Skeletal muscle cell (primary cell): Measurements from ENCODE around the gene PKHD1.

Experiments used
- DNase-seq: peaks from one replicate; pipeline ENCODE4 v3.0.0-alpha.2; 2010; ENCODE audit warnings: low read depth
- H3K4me3 ChIP-seq: 2 replicates; pipeline ENCODE4 v1.5.1; 2011; ENCODE audit warnings: low read depth, mild to moderate bottlenecking, control low read depth, low read length, moderate library complexity

The PKHD1 gene

DNA sequence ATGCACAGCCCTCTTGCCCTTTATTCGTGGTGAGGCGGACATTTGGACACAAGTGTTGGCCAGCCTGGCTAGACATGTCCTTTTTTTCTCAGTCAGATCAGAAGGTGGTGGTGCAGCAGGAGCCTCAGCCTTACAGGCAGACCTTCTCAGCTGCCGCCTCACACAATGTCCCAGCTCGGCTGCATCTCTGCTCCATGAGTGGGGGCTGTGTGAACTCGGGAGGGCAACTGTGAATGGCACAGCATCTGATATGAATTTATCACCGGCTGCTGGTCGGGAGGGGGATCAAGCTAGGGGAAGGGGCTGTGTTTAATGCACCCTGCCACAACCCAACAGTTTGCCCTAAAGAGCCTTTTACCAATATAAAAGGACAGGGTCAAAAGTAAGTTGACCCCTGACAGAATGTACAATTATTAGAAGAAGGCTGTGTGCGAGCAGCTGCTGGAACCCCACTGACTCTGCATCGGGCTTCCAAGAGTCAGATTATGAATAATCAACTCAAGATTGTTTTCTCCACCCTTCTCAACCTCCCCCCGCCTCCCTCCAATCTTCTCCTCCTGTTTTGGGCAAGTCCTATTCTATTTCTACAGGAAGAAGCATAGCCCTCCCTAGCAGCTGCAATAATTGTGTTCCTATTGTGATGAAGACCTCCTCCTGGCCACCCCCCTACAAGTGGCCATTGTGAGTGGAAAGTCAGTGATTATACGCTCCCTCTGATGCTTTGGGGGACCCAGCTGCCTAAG is 245.2 kb downstream of the PKHD1 start:
- DNase-seq = no peak
- no peak overlapping the region for H3K4me3 ChIP-seq

GRCh38 chr6:51841626-51842025 is 245.8 kb downstream of the PKHD1 start:
- DNase-seq = no peak
- no peak overlapping the region for H3K4me3 ChIP-seq

DNA sequence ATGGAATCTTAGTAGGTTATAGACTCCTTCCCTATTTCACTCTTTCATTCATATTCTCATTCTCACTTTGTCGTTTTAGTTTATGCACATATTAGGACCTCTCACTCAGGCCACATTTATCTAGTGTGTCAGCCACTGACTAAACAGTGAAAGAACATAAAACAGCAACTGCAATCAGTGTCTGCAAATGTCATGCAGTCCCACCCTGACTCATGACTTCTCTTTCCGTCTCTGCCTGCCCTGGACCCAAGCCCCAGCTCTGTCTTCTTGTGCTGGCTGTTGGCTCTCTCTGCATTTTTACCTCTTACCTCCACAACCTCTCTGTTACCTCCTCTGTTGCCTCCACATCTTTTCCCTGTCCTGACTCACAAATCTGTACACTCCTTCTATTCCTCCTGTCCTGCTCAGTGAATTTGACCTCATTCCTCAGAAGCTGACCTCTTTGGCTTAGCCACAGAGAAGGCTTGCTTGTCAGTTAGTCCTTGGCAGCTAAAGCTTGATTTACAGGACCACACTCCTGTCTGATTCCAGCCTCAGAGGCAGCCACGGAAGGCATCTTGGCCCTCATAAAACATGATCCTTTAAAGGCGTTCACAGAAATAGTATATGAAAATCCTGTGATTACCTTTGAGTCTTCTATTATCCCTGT is 247.6 kb downstream of the PKHD1 start:
- no peak overlapping the region for H3K4me3 ChIP-seq
- no peak for DNase-seq

- DNase-seq = no peak
- no peak overlapping the region for H3K4me3 ChIP-seq
These were observed 256.7 kb downstream of the PKHD1 start for GRCh38 chr6:51830666-51831065.

GRCh38 chr6:51827580-51827979 is 259.8 kb downstream of the PKHD1 start:
- no peak overlapping the region for H3K4me3 ChIP-seq
- no peak for DNase-seq

GRCh38 chr6:51824940-51825339 is 262.5 kb downstream of the PKHD1 start:
- DNase-seq = no peak
- no peak overlapping the region for H3K4me3 ChIP-seq

DNA sequence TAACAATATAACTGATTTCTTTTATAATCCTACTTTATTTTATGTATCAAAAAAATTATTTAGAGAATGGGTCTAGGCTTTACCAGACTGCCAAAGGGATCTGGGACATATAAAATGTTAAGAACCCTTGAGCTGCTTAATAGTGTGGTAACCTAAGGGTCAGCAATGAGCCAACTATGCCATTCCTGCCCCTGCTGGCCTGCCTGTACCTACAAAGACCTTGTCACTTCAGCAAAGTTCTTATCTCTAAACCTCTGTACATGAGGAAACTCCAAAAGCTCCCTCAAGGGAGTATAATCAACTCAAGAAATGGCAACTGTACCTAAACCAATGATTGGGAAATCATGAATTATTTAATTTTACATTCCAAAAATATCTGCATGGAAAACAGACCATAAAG is 266.9 kb downstream of the PKHD1 start:
- no peak overlapping the region for H3K4me3 ChIP-seq
- no peak for DNase-seq

DNA sequence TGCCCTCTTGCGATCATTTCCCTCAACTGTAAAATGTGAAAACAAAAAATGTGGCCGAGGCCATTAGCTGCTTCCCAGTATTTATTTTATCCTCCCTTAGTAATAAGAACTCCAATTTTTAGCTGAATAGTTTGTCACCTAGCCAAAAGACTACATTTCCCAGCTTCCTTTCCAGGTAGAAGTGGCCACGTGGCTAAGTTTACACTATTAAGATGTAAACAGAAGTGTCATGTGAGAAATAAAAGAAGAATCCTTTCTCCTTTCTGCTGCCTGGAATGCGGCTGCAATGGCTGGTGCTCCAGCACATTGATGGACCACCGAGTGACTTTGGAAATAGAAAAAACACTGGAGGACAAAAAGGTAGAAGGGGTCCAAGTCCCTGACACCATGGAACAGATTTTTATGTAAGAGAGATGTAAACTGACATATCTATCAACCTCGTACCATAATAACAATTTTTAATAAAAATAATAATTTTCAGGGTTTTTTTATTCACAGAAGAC is 268.8 kb downstream of the PKHD1 start:
- H3K4me3 ChIP-seq = no peak overlapping the region
- no peak for DNase-seq

- H3K4me3 ChIP-seq = no peak overlapping the region
- DNase-seq = no peak
These were observed 269.6 kb downstream of the PKHD1 start for GRCh38 chr6:51817832-51818231.

- H3K4me3 ChIP-seq = no peak overlapping the region
- no peak for DNase-seq
These were observed 273.0 kb downstream of the PKHD1 start for GRCh38 chr6:51814418-51814817.

- H3K4me3 ChIP-seq = no peak overlapping the region
- no peak for DNase-seq
These were observed 273.5 kb downstream of the PKHD1 start for GRCh38 chr6:51813904-51814303.

DNA sequence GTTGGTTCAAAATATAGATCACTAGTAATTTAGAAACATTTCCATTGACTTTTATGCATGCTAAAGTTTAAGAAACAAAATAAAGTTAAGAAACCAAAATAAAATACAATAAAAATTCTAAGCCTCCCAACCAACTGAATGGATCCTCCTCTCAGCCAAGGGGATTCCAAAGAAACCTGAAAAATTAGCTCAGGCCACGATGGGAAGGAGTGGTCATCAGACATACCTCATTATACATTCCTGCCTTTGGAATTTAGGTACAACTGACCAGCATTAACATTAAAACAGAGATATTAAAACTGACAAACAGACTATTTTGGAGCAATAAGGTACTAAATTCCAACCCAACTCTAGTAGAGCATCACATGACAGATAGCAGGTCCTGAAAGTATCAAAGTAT is 275.2 kb downstream of the PKHD1 start:
- DNase-seq = no peak
- no peak overlapping the region for H3K4me3 ChIP-seq

DNA sequence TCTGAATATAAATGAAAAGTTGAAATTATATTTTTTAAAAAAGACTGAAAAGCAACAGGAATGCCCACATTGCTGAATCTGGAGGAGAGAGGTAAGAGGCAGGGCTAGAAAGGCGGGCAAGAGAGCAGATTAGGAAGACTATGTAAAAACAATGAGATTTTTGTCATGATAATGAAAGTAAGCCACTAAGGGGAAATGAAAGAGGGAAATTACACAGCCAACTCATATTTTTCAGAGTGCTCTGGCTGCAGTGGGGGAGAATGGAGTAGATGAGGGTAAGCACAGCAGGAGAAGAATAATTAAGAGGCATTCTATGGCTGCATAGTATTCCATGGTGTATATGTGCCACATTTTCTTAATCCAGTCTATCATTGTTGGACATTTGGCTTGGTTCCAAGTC is 281.9 kb downstream of the PKHD1 start:
- DNase-seq = no peak

DNA sequence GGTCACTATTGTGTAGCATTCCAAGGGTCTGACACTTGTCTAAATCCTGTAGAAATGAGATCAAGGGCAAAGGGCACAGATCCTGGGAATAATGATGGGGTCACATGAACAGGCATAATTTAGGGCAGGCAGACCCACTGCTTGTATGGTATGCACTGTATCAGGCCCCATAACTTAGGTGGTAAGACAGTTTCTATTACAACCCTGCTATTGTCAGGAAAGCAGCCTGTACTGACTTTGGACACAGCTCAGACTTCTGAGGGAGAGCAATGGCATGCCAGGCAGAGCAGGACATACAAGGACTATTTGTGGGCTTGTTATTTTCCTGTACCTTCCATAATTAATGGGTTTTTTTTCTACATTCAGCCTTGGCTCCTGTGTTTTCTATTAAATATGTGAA is 286.8 kb downstream of the PKHD1 start:
- no peak overlapping the region for H3K4me3 ChIP-seq
- no peak for DNase-seq

More for the DNA sequence above, 281.9 kb downstream of the PKHD1 start:
- H3K4me3 ChIP-seq = no peak overlapping the region

GRCh38 chr6:51793393-51793792 is 294.0 kb downstream of the PKHD1 start:
- no peak for DNase-seq
- no peak overlapping the region for H3K4me3 ChIP-seq

DNA sequence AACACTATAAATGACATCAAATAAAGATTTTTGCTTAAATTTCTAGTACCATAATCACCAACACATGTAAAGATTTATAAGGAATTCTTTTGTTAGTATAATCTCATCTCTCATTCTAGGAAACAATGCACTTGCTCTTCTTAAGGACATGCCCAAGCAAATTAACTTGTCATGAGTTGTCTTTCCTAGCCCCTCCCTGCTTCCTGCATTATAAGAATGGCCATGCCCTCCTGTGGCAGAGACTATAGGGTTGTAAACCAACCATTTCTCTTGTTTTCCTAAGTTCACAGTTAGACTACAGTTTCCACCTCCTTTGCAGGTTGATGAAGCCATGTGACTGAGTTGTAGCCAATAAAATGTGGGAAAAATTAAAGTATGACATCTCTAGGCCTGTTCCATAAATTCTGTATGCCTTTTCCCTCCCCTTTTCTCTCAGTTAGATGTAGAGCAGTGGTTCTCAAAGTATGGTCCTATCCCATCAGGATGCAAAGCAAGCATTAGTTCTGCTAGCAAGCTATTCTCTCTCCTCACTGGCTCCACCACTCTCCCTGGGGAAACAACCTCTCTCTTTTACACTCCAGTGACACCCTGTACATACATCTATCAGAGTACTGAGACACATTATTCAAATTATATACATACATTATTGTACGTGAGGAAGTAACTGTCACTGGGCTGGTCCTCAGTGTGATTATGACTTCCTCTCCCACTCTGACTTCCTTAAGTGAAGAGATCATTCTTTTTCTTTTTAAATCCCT is 295.0 kb downstream of the PKHD1 start:
- DNase-seq = no peak
- no peak overlapping the region for H3K4me3 ChIP-seq

DNA sequence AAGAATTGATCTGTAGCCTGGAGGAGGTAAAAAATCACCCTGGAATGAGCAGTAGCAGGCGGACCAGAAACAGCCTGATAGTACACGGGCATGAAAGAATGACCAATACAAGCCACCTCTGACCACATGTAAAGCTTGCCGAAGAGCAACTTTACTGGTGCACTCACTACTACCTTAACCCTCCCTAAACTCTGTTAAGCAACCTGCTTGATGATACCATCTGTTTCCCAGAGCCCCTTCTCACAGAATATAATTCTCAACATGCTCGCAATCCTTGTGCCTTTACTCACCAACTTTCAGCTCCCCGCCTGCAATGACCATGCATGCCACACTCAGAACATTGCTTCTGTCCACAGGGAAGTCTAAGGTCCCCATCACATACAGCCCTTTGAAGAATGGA is 296.5 kb downstream of the PKHD1 start:
- no peak for DNase-seq
- no peak overlapping the region for H3K4me3 ChIP-seq

DNA sequence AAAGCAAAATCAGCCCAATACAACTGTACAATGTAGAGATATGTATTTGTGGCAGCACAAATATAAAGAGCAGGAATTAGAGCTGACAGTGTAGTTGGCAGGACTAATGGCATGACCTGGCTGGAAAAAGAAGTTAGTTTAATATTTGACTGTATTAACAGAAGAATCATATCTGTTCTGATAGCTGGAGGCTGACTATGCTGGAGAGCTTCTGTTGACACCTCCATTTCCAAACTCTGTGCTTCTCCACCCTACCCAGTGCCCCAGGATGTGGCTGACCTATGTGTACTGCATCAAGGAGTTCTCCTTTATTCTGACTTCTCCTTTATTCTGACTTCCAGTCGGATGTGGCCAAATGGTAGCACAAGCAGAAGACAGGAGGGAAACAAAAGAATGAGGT is 299.3 kb downstream of the PKHD1 start:
- H3K4me3 ChIP-seq = no peak overlapping the region
- no peak for DNase-seq

DNA sequence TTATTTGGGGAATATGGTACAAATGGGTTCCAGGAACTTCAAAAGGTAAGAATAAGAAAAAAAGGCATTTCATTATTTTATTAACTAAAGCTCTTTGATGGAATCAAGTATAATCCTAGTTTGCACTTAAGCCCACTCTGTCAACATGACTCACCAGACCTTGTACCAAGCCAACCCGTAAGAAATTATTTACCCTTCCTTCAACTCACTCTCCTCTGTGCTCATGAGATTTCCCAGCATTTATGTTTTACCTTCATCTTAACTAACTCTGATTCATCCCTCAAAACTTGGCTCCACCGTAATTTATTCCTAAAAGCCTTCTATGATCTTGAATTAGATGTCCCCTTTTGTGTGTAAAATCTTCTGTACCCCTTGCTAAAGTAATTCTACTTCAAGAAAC is 308.7 kb downstream of the PKHD1 start:
- no peak overlapping the region for H3K4me3 ChIP-seq
- no peak for DNase-seq

GRCh38 chr6:51777618-51778017 is 309.8 kb downstream of the PKHD1 start:
- no peak overlapping the region for H3K4me3 ChIP-seq
- no peak for DNase-seq
